NCI-H774 (cell line): ENCODE results near the gene GANC.
A peak's percentile ranks its signal among the peaks of the same experiment; 100 is the strongest.

Experiments used
- DNase-seq: peaks from one replicate; lab custom pipeline; 2025; lab: John Stamatoyannopoulos, UW

Gene GANC

GRCh38 chr15:42384597-42384996, 111.6 kb downstream of the GANC start:
- DNase-seq: no peak

- DNase-seq: peak; percentile 6
Observed at GRCh38 chr15:42385206-42385979, 112.4 kb downstream of the GANC start.

GRCh38 chr15:42385980-42386700, 113.1 kb downstream of the GANC start:
- no peak for DNase-seq

- no peak for DNase-seq
Observed at GRCh38 chr15:42387603-42388002, 114.6 kb downstream of the GANC start.

- no peak for DNase-seq
Observed at GRCh38 chr15:42392309-42393024, 119.5 kb downstream of the GANC start.

- no peak for DNase-seq
Observed at GRCh38 chr15:42394106-42394505, 121.1 kb downstream of the GANC start.

GRCh38 chr15:42395838-42396237, 122.8 kb downstream of the GANC start:
- no peak for DNase-seq

GRCh38 chr15:42401544-42402454, 128.8 kb downstream of the GANC start:
- DNase-seq: no peak

GRCh38 chr15:42402455-42403205, 129.6 kb downstream of the GANC start:
- no peak for DNase-seq

- no peak for DNase-seq
Observed at GRCh38 chr15:42403389-42403788, 130.4 kb downstream of the GANC start.

- DNase-seq: no peak
Observed at GRCh38 chr15:42404461-42405235, 131.6 kb downstream of the GANC start.

- no peak for DNase-seq
Observed at GRCh38 chr15:42405863-42406482, 133.0 kb downstream of the GANC start.
